Gastrocnemius medialis (tissue), 4 donors: ENCODE results near the gene ZBTB4. TPM values are rescaled to one million over a fixed set of nuclear protein-coding genes. Genes with fewer than 3 reads are reported as not detected.

Experiments used
- ATAC-seq, 2 donors: fragments of 150-250 bp; one replicate each; pipeline ENCODE4 v1.9.1; 2016
- DNase-seq, 2 donors: peaks; one replicate each; pipeline ENCODE4 v3.0.0-alpha.2; 2019
- H3K27ac ChIP-seq, 4 donors: fragments of 200-600 bp; sonication (generic); 1 replicate in 1 of 4; 2 replicates in 3 of 4; pipeline ENCODE4 v1.5.1; 2016 to 2018; ENCODE audit warnings: mild to moderate bottlenecking in 2 of 4, moderate library complexity in 1 of 4
- H3K27me3 ChIP-seq, 3 donors: fragments of 200-600 bp; sonication (generic) in 2 of 3; 1 replicate in 1 of 3; 2 replicates in 2 of 3; pipeline versions ENCODE4 v1.5.1 to v1.6.0; 2016 to 2019; ENCODE audit warnings: mild to moderate bottlenecking in 1 of 3, moderate library complexity in 1 of 3
- H3K36me3 ChIP-seq, 2 donors: fragments of 200-600 bp; sonication (generic) in 1 of 2; one replicate each; pipeline ENCODE4 v1.5.1; 2017 to 2018
- H3K4me1 ChIP-seq, 2 donors: fragments of 200-600 bp; sonication (generic) in 1 of 2; one replicate each; pipeline ENCODE4 v1.5.1; 2016 to 2017; ENCODE audit warnings: mild to moderate bottlenecking in 2 of 2
- H3K4me3 ChIP-seq, 4 donors: fragments of 200-600 bp; sonication (generic) in 3 of 4; 1 replicate in 1 of 4; 2 replicates in 3 of 4; pipeline ENCODE4 v1.5.1; 2016 to 2019; ENCODE audit warnings: mild to moderate bottlenecking in 2 of 4
- H3K9me3 ChIP-seq, 3 donors: fragments of 200-600 bp; sonication (generic) in 2 of 3; 1 replicate in 1 of 3; 2 replicates in 2 of 3; pipeline ENCODE4 v1.5.1; 2016 to 2019
- POLR2A ChIP-seq, 2 donors: fragments of 450-650 bp; IDR thresholded peaks; one replicate each; pipeline ENCODE4 v1.6.1; 2017; ENCODE audit warnings: antibody characterized with exemption in 2 of 2, mild to moderate bottlenecking in 2 of 2, moderate library complexity in 2 of 2
- in situ Hi-C, 4 donors: fragments of 200-750 bp; cut with MboI; loops; one replicate each; pipeline versions ENCODE4 v1.15.0 to v1.8.0; 2017; ENCODE audit warnings: low sequenced_read_pairs in 4 of 4
- intact Hi-C: fragments of 100-400 bp; cut with DNase I; formaldehyde crosslinking; loops from one replicate; pipeline ENCODE4 v1.15.1; 2023; ENCODE audit warnings: low total_unique reads
- total RNA-seq, 4 donors: library from RNA; depleted of rRNA; stranded (reverse); fragments of >200 nt; gene quantifications; one replicate each; pipeline versions ENCODE4 v1.1.0 to v1.2.3, GENCODE V29; 2016
- TF ChIP-seq, protein P1 (sequence below), 5 experiments: fragments of 450-650 bp in 3 of 5; fragments of 200-600 bp in 2 of 5; sonication (generic) in 2 of 5; IDR thresholded peaks in 4 of 5; conservative IDR thresholded peaks in 1 of 5; 1 replicate in 4 of 5; 2 replicates in 1 of 5; pipeline ENCODE4 v1.5.1; 2016 to 2019; ENCODE audit warnings: antibody characterized with exemption in 5 of 5, mild to moderate bottlenecking in 3 of 5, moderate library complexity in 3 of 5

The ZBTB4 gene
- total RNA-seq, 4 donors from 2014 or later = 24.2 to 43.1 (median 31.2) TPM

DNA sequence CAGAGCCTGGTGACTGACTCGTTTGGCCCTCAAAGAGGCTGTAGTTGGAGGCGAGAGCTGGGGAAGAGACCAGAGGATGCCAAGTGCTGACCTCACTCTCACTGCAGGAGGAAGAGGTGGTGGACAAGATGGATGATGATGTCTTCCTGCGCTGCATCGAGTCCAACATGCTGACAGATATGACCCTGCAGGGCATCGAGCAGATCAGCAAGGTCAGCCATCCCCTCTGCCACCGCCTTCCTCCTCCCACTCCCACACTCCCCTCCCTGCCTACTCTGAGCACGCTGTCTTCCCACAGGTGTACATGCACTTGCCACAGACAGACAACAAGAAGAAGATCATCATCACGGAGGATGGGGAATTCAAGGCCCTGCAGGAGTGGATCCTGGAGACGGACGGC, 31.7 kb upstream of the ZBTB4 start:
- no peak for TF ChIP-seq POLR2A (IDR thresholded peaks at IDR 0.05)
- TF ChIP-seq, protein P1, sequence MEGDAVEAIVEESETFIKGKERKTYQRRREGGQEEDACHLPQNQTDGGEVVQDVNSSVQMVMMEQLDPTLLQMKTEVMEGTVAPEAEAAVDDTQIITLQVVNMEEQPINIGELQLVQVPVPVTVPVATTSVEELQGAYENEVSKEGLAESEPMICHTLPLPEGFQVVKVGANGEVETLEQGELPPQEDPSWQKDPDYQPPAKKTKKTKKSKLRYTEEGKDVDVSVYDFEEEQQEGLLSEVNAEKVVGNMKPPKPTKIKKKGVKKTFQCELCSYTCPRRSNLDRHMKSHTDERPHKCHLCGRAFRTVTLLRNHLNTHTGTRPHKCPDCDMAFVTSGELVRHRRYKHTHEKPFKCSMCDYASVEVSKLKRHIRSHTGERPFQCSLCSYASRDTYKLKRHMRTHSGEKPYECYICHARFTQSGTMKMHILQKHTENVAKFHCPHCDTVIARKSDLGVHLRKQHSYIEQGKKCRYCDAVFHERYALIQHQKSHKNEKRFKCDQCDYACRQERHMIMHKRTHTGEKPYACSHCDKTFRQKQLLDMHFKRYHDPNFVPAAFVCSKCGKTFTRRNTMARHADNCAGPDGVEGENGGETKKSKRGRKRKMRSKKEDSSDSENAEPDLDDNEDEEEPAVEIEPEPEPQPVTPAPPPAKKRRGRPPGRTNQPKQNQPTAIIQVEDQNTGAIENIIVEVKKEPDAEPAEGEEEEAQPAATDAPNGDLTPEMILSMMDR (IDR thresholded peaks at IDR 0.05 in 4 of 5, conservative IDR thresholded peaks at IDR 0.05 in 1 of 5) = no peak
- in situ Hi-C loops (loop anchor here in 2 of 4 donors (25.0 kb wide), 2 partner anchors 149 to 176 kb away; partner anchors contain the start of genes TP53 (in 2 of the 2), WRAP53 (in 2 of the 2), KCTD11 (in 1 of the 2) and TMEM95 (in 1 of the 2)), intact Hi-C loops (no loop called here)
- H3K36me3 ChIP-seq = peaks cover 0 to 76% of the 10 kb centered on the region in 2 donors
- ATAC-seq (no peak), DNase-seq (no peak)
- H3K9me3 ChIP-seq = no peaks in the 10 kb centered on the region
- no peak overlapping the region for H3K27ac ChIP-seq
- H3K27me3 ChIP-seq = no peaks in the 10 kb centered on the region
- no peaks in the 10 kb centered on the region for H3K4me1 ChIP-seq
- H3K4me3 ChIP-seq = no peak overlapping the region

DNA sequence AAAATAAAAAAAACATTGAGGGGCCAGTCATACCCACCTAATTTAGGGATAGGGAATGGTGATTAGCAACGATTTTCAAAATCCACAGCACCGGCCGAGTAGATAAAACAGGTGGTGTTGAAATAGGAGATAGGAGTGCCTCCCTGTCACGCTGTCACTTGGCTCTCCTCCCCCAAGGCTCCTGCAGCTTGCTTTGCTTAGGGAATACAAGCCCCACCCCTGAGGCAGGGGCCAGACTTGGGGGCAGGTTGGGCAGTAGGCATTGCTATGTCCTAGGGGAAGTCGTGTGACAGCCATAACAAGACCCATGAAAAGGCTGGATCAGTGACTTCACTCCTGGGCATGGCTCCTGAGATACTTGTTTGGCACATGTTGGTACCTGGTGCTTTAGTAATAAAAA, 30.5 kb upstream of the ZBTB4 start:
- H3K4me1 ChIP-seq = no peaks in the 10 kb centered on the region
- H3K27ac ChIP-seq = peak overlapping the region; percentile 10 to 62 (median 30)
- intact Hi-C loops = no loop called here
- no peaks in the 10 kb centered on the region for H3K9me3 ChIP-seq
- peak; percentile 71 to 85 for ATAC-seq
- no peaks in the 10 kb centered on the region for H3K27me3 ChIP-seq
- peaks cover 2 to 86% of the 10 kb centered on the region in 2 donors for H3K36me3 ChIP-seq
- no peak overlapping the region for H3K4me3 ChIP-seq
- TF ChIP-seq, protein P1 (IDR thresholded peaks at IDR 0.05 in 4 of 5, conservative IDR thresholded peaks at IDR 0.05 in 1 of 5) = no peak
- TF ChIP-seq POLR2A (IDR thresholded peaks at IDR 0.05) = no peak
- DNase-seq = peak; percentile 19 to 76
- in situ Hi-C loops = loop anchor here in 2 of 4 donors (10.0 to 25.0 kb wide), 3 partner anchors 45 to 177 kb away; partner anchors contain the start of genes TP53 (in 2 of the 2), WRAP53 (in 2 of the 2), KCTD11 (in 1 of the 2) and TMEM95 (in 1 of the 2)

DNA sequence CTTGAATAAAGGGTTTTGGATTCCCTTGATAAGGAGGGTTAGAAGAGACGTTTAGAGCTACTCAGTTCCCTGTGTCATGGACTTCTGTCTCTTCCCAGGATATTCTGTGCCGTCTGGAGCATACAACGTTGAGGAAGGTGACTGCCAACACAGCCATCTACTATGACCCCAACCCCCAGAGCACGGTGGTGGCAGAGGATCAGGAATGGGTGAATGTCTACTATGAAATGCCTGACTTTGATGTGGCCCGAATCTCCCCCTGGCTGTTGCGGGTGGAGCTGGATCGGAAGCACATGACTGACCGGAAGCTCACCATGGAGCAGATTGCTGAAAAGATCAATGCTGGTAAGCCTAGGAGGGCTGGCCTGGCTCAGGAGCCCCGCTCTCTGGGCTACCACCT, 29.4 kb upstream of the ZBTB4 start:
- TF ChIP-seq, protein P1 (IDR thresholded peaks at IDR 0.05 in 4 of 5, conservative IDR thresholded peaks at IDR 0.05 in 1 of 5) = no peak
- TF ChIP-seq POLR2A (IDR thresholded peaks at IDR 0.05) = no peak
- ATAC-seq (no peak), DNase-seq (no peak)
- H3K4me1 ChIP-seq = no peaks in the 10 kb centered on the region
- peaks cover 3 to 90% of the 10 kb centered on the region in 2 donors for H3K36me3 ChIP-seq
- intact Hi-C loops = no loop called here
- no peaks in the 10 kb centered on the region for H3K9me3 ChIP-seq
- no peaks in the 10 kb centered on the region for H3K27me3 ChIP-seq
- H3K27ac ChIP-seq = no peak overlapping the region
- in situ Hi-C loops = loop anchor here in 2 of 4 donors (10.0 to 25.0 kb wide), 3 partner anchors 46 to 178 kb away; partner anchors contain the start of genes TP53 (in 2 of the 2), WRAP53 (in 2 of the 2), KCTD11 (in 1 of the 2) and TMEM95 (in 1 of the 2)
- no peak overlapping the region for H3K4me3 ChIP-seq

DNA sequence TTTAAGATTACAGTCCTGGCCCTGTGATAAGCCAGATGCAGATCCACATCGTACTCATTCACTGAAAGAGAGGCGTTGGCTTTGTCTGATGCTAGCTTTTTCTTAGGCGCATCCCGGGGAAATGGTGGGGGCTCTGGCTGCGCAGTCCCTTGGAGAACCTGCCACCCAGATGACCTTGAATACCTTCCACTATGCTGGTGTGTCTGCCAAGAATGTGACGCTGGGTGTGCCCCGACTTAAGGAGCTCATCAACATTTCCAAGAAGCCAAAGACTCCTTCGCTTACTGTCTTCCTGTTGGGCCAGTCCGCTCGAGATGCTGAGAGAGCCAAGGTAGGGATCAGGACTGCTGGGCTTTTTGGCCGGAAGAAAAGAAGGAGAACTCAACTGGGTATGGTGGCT, 28.7 kb upstream of the ZBTB4 start:
- H3K27me3 ChIP-seq = no peaks in the 10 kb centered on the region
- H3K4me1 ChIP-seq = no peaks in the 10 kb centered on the region
- H3K36me3 ChIP-seq = peaks cover 6 to 90% of the 10 kb centered on the region in 2 donors
- in situ Hi-C loops = loop anchor here in 2 of 4 donors (10.0 to 25.0 kb wide), 3 partner anchors 47 to 179 kb away; partner anchors contain the start of genes TP53 (in 2 of the 2), WRAP53 (in 2 of the 2), KCTD11 (in 1 of the 2) and TMEM95 (in 1 of the 2)
- ATAC-seq (no peak), DNase-seq (no peak)
- H3K27ac ChIP-seq = no peak overlapping the region
- no peaks in the 10 kb centered on the region for H3K9me3 ChIP-seq
- TF ChIP-seq, protein P1 (IDR thresholded peaks at IDR 0.05 in 4 of 5, conservative IDR thresholded peaks at IDR 0.05 in 1 of 5) = no peak
- TF ChIP-seq POLR2A (IDR thresholded peaks at IDR 0.05) = no peak
- no peak overlapping the region for H3K4me3 ChIP-seq
- intact Hi-C loops = no loop called here
